AG04450 (cell line): ENCODE measurements around the gene CLRN3. TPM values are rescaled to one million over a fixed set of nuclear protein-coding genes. Genes with fewer than 3 reads are reported as not detected.

Experiments used
- CTCF ChIA-PET: fragments of 300-600, 350-600 bp; formaldehyde crosslinking; extraction: SDS; loops from one replicate; lab custom pipeline; 2022; ENCODE audit warnings: antibody characterized with exemption, inconsistent platforms; lab: Charles Lee
- POLR2A ChIA-PET: fragments of 350-600 bp; formaldehyde crosslinking; extraction: SDS; loops from one replicate; lab custom pipeline; 2021; ENCODE audit warnings: antibody characterized with exemption, inconsistent platforms; lab: Yijun Ruan, JAX
- DNase-seq: peaks from one replicate; pipeline ENCODE4 v3.0.0-alpha.2; 2011; ENCODE audit warnings: low read depth, low spot score
- H3K27ac ChIP-seq: one replicate; pipeline ENCODE4 v1.5.1; 2012; ENCODE audit warnings: low read depth, low read length, control low read depth
- H3K27me3 ChIP-seq: one replicate; pipeline ENCODE4 v1.6.0; 2012; ENCODE audit warnings: low read length; ENCODE audit not compliant: control insufficient read depth, insufficient read depth
- H3K4me3 ChIP-seq: 2 replicates; pipeline ENCODE4 v1.5.1; 2011; ENCODE audit warnings: mild to moderate bottlenecking, low read depth, low read length, control low read depth
- H3K9me3 ChIP-seq: 2 replicates; pipeline ENCODE4 v1.5.1; 2012; ENCODE audit warnings: low read length; ENCODE audit not compliant: control insufficient read depth, insufficient read depth
- polyA plus RNA-seq: library from polyadenylated mRNA; depleted of rRNA; stranded (reverse); fragments of >200 nt; gene quantifications from 2 replicates; pipeline ENCODE4 v1.2.3, GENCODE V29; 2011
- TF ChIP-seq, protein P1 (sequence below): IDR thresholded peaks from 2 replicates; pipeline ENCODE4 v1.5.1; 2011; ENCODE audit warnings: low read depth, low read length, control low read depth, inconsistent platforms

The CLRN3 gene
- polyA plus RNA-seq, 1 experiment: not detected

- H3K4me3 ChIP-seq: no peak overlapping the region
- H3K27ac ChIP-seq: no peak overlapping the region
- ChIA-PET POLR2A (no interaction called here), CTCF (interaction anchor here (0.5 to 1.6 kb wide), 9 partner anchors 16 to 1920 kb away, joined by 3 to 10 read pairs (median 4); no protein-coding TSS in a partner anchor)
- peak; percentile 7 for DNase-seq
- TF ChIP-seq, protein P1, sequence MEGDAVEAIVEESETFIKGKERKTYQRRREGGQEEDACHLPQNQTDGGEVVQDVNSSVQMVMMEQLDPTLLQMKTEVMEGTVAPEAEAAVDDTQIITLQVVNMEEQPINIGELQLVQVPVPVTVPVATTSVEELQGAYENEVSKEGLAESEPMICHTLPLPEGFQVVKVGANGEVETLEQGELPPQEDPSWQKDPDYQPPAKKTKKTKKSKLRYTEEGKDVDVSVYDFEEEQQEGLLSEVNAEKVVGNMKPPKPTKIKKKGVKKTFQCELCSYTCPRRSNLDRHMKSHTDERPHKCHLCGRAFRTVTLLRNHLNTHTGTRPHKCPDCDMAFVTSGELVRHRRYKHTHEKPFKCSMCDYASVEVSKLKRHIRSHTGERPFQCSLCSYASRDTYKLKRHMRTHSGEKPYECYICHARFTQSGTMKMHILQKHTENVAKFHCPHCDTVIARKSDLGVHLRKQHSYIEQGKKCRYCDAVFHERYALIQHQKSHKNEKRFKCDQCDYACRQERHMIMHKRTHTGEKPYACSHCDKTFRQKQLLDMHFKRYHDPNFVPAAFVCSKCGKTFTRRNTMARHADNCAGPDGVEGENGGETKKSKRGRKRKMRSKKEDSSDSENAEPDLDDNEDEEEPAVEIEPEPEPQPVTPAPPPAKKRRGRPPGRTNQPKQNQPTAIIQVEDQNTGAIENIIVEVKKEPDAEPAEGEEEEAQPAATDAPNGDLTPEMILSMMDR: peak; percentile 75
- no peaks in the 10 kb centered on the region for H3K27me3 ChIP-seq
- peaks cover 21% of the 10 kb centered on the region; the same call in 1 of the 2 replicates for H3K9me3 ChIP-seq
Measured at GRCh38 chr10:127853868-127854768, 38.6 kb downstream of the CLRN3 start.

DNA sequence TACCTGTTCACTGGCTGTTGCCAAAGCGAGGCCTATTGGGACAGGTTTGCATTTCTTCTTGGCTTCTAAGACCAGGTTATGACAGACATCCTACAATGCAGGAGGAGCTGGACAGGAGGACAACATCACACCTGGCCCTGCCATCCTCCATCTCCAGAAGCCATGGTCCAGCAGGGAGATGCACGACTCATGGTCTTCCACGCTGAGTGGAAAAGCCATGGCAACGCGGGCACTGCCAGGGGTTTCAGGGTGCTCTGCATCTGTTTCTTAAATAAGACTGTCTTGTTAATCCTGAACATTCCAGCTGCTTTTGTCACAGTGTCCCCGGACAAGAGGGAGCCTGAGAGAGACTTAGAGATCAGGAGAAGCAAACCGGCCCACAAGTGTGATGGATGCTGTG lies 40.3 kb downstream of the CLRN3 start:
- ChIA-PET CTCF (no interaction called here), POLR2A (no interaction called here)
- H3K9me3 ChIP-seq: peaks cover 31% of the 10 kb centered on the region
- H3K4me3 ChIP-seq: no peak overlapping the region
- no peak overlapping the region for H3K27ac ChIP-seq
- H3K27me3 ChIP-seq: no peaks in the 10 kb centered on the region
- DNase-seq: no peak
- TF ChIP-seq, protein P1: no peak

DNA sequence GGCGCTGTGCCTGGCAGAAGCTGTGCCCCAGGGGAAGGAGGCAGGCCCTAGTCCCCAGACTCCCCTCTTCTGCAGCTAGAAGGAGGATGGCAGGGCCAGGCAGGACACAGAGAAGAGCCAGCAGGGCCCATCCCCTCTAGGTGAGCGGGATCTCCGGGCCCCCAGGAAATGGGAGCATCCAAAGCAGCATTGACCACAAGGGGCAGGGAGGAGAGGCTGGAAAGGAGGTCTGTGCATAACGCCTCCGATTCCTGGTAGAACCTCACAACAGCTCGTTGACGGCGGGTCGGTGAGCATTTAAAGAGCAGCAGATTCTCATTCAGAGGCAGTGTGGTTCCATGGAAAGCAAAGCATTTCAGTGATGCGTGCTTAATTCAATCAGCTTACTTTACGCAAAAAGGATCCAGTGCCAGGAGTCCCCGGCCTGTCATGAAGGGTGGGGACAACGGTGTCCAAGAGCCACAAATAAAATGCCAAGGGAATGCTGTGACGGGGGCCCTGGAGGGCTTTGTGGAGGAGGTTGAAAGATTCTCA lies 41.0 kb downstream of the CLRN3 start:
- H3K27me3 ChIP-seq: no peaks in the 10 kb centered on the region
- ChIA-PET POLR2A (no interaction called here), CTCF (no interaction called here)
- no peak overlapping the region for H3K4me3 ChIP-seq
- no peak for DNase-seq
- TF ChIP-seq, protein P1: no peak
- H3K27ac ChIP-seq: no peak overlapping the region
- peaks cover 32% of the 10 kb centered on the region for H3K9me3 ChIP-seq

DNA sequence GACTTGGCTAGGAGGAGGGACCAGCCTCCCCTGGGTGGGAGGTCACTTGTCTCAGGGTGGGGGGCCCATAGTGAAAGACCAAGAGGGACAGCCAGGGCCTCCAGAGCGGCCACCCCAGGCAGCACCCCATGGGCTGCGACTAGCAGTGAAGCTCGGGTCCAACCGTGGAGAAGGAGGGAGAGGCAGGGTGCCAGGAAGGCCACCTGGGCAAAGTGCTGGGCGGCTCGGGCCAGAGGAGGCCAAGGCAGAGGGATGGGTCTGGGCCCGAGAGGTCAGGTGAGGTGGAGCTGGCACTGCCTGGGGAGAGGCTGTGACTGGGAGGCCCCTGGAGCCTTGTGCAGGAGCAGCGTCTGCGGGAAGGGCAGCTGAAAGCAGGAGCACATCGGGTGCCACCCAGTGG lies 41.8 kb downstream of the CLRN3 start:
- POLR2A ChIA-PET: no interaction called here
- Histone ChIP-seq H3K9me3 (peaks cover 34% of the 10 kb centered on the region), H3K27ac (no peak overlapping the region), H3K4me3 (no peak overlapping the region), H3K27me3 (no peaks in the 10 kb centered on the region)
- TF ChIP-seq, protein P1: no peak
- no peak for DNase-seq
- CTCF ChIA-PET: interaction anchor here (1.3 kb wide), 1 partner anchor 161 kb away, joined by 3 read pairs; no protein-coding TSS in a partner anchor

GRCh38 chr10:127849921-127850320 lies 42.8 kb downstream of the CLRN3 start:
- H3K27me3 ChIP-seq: no peaks in the 10 kb centered on the region
- peaks cover 39% of the 10 kb centered on the region for H3K9me3 ChIP-seq
- H3K27ac ChIP-seq: no peak overlapping the region
- CTCF ChIA-PET: interaction anchor here (0.7 to 1.3 kb wide), 2 partner anchors 162 to 970 kb away, joined by 3 read pairs; no protein-coding TSS in a partner anchor
- no peak for DNase-seq
- no peak overlapping the region for H3K4me3 ChIP-seq
- POLR2A ChIA-PET: no interaction called here
- TF ChIP-seq, protein P1: no peak
